ENCODE measurements around the gene LDOC1.
"Not testable (repeated sequence)": the region's sequence is repeated elsewhere in the genome, so short reads cannot be mapped to it uniquely, and the experiment has no call there.

LDOC1 gene

DNA sequence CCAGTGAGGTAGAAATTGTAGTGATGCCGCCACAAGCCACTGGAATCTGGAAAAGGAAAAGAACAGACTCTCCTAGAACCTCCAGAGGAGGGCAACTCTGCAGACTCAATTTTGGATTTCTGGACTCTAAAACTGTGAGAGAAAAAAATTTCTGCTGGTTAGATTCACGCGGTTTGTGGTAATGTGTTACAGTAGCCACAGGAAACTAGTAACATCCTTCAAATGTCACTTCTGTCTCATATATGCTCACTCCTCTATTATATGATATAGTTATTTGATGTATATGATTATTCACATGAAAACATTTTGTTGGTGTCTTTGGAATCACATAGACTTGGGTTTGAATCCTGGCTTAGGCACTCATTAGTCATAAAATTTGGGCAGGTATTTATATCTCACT, 18.8 kb downstream of the LDOC1 start:
- DNase-seq (no peak), ATAC-seq (ENCODE audit: insufficient read depth, low read depth) (no peak)
- no peaks in the 10 kb centered on the region for H4K20me1 ChIP-seq (ENCODE audit: insufficient read depth, low read length)
- no peaks in the 10 kb centered on the region for H3K4me1 ChIP-seq (ENCODE audit: insufficient read depth, low read length)
- TF ChIP-seq CTCF (IDR thresholded peaks at IDR 0.05; ENCODE audit: borderline replicate concordance, extremely low read depth, low read length, poor library complexity, severe bottlenecking), result no peak
- TF ChIP-seq EZH2 (IDR thresholded peaks at IDR 0.05; ENCODE audit: borderline replicate concordance, low read depth, low read length, severe bottlenecking), result no peak
- no peak overlapping the region for H3K9ac ChIP-seq (ENCODE audit: low read depth, low read length)
- H3K4me3 ChIP-seq (ENCODE audit: low read depth in 1 of 2, low read length in 2 of 2), result no peak overlapping the region
- no peak overlapping the region for H3K27ac ChIP-seq (ENCODE audit: low read length)
- no peaks in the 10 kb centered on the region for H3K36me3 ChIP-seq (ENCODE audit: insufficient read depth, low read length)
- no peak overlapping the region for H3K4me2 ChIP-seq (ENCODE audit: insufficient read depth, low read length)
- no peak overlapping the region for H2AFZ ChIP-seq (ENCODE audit: low read depth, low read length)
- H3K79me2 ChIP-seq (ENCODE audit: insufficient read depth, low read length), result no peaks in the 10 kb centered on the region
- no peaks in the 10 kb centered on the region for H3K9me3 ChIP-seq (ENCODE audit: insufficient read depth, low read length, severe bottlenecking)
- no peaks in the 10 kb centered on the region for H3K27me3 ChIP-seq (ENCODE audit: insufficient read depth, low read length, poor library complexity)

GRCh38 chrX:141155231-141155630, 21.7 kb downstream of the LDOC1 start:
- not testable (repeated sequence) for H3K36me3 ChIP-seq (ENCODE audit: insufficient read depth, low read length); H3K9ac ChIP-seq (ENCODE audit: low read depth, low read length); H3K9me3 ChIP-seq (ENCODE audit: insufficient read depth, low read length, severe bottlenecking); ATAC-seq (ENCODE audit: insufficient read depth, low read depth); H3K79me2 ChIP-seq (ENCODE audit: insufficient read depth, low read length); DNase-seq; H3K4me3 ChIP-seq (ENCODE audit: low read depth in 1 of 2, low read length in 2 of 2); H2AFZ ChIP-seq (ENCODE audit: low read depth, low read length); H4K20me1 ChIP-seq (ENCODE audit: insufficient read depth, low read length); H3K27me3 ChIP-seq (ENCODE audit: insufficient read depth, low read length, poor library complexity); H3K4me2 ChIP-seq (ENCODE audit: insufficient read depth, low read length); H3K4me1 ChIP-seq (ENCODE audit: insufficient read depth, low read length); H3K27ac ChIP-seq (ENCODE audit: low read length)

GRCh38 chrX:141142946-141143345, 34.0 kb downstream of the LDOC1 start:
- DNase-seq, result no peak
- ATAC-seq (ENCODE audit: insufficient read depth, low read depth), result no peak

GRCh38 chrX:141133272-141133671, 43.7 kb downstream of the LDOC1 start:
- ATAC-seq (ENCODE audit: insufficient read depth, low read depth) (no peak), DNase-seq (no peak)
- Histone ChIP-seq H3K27me3 (ENCODE audit: insufficient read depth, low read length, poor library complexity) (no peaks in the 10 kb centered on the region), H3K9ac (ENCODE audit: low read depth, low read length) (no peak overlapping the region), H3K4me3 (ENCODE audit: low read depth in 1 of 2, low read length in 2 of 2) (no peak overlapping the region), H3K79me2 (ENCODE audit: insufficient read depth, low read length) (no peaks in the 10 kb centered on the region), H4K20me1 (ENCODE audit: insufficient read depth, low read length) (no peaks in the 10 kb centered on the region), H3K9me3 (ENCODE audit: insufficient read depth, low read length, severe bottlenecking) (no peaks in the 10 kb centered on the region), H3K27ac (ENCODE audit: low read length) (no peak overlapping the region), H3K4me2 (ENCODE audit: insufficient read depth, low read length) (no peak overlapping the region), H3K36me3 (ENCODE audit: insufficient read depth, low read length) (no peaks in the 10 kb centered on the region), H3K4me1 (ENCODE audit: insufficient read depth, low read length) (no peaks in the 10 kb centered on the region), H2AFZ (ENCODE audit: low read depth, low read length) (no peak overlapping the region)
- no peak for TF ChIP-seq CTCF (IDR thresholded peaks at IDR 0.05; ENCODE audit: borderline replicate concordance, extremely low read depth, low read length, poor library complexity, severe bottlenecking)
- no peak for TF ChIP-seq EZH2 (IDR thresholded peaks at IDR 0.05; ENCODE audit: borderline replicate concordance, low read depth, low read length, severe bottlenecking)

More at GRCh38 chrX:141142946-141143345, 34.0 kb downstream of the LDOC1 start:
- H3K4me3 ChIP-seq (ENCODE audit: low read depth in 1 of 2, low read length in 2 of 2), result no peak overlapping the region
- no peaks in the 10 kb centered on the region for H3K36me3 ChIP-seq (ENCODE audit: insufficient read depth, low read length)
- no peaks in the 10 kb centered on the region for H3K79me2 ChIP-seq (ENCODE audit: insufficient read depth, low read length)
- H3K9ac ChIP-seq (ENCODE audit: low read depth, low read length), result no peak overlapping the region
- H2AFZ ChIP-seq (ENCODE audit: low read depth, low read length), result no peak overlapping the region
- TF ChIP-seq EZH2 (IDR thresholded peaks at IDR 0.05; ENCODE audit: borderline replicate concordance, low read depth, low read length, severe bottlenecking) (no peak), CTCF (IDR thresholded peaks at IDR 0.05; ENCODE audit: borderline replicate concordance, extremely low read depth, low read length, poor library complexity, severe bottlenecking) (no peak)
- no peaks in the 10 kb centered on the region for H4K20me1 ChIP-seq (ENCODE audit: insufficient read depth, low read length)
- no peaks in the 10 kb centered on the region for H3K4me1 ChIP-seq (ENCODE audit: insufficient read depth, low read length)
- no peak overlapping the region for H3K4me2 ChIP-seq (ENCODE audit: insufficient read depth, low read length)
- H3K27me3 ChIP-seq (ENCODE audit: insufficient read depth, low read length, poor library complexity), result no peaks in the 10 kb centered on the region
- no peak overlapping the region for H3K27ac ChIP-seq (ENCODE audit: low read length)
- H3K9me3 ChIP-seq (ENCODE audit: insufficient read depth, low read length, severe bottlenecking), result no peaks in the 10 kb centered on the region
